CD4-positive, alpha-beta T cell treated with Interferon alpha-2 for 1 hour (primary cell): Measurements from ENCODE around the gene TMEM151A.
A peak's percentile ranks its signal among the peaks of the same experiment; 100 is the strongest.

Source experiments
- DNase-seq, 2 donors: peaks; one replicate each; pipeline ENCODE4 v3.0.0-alpha.2; 2020 to 2022

The TMEM151A gene

DNA sequence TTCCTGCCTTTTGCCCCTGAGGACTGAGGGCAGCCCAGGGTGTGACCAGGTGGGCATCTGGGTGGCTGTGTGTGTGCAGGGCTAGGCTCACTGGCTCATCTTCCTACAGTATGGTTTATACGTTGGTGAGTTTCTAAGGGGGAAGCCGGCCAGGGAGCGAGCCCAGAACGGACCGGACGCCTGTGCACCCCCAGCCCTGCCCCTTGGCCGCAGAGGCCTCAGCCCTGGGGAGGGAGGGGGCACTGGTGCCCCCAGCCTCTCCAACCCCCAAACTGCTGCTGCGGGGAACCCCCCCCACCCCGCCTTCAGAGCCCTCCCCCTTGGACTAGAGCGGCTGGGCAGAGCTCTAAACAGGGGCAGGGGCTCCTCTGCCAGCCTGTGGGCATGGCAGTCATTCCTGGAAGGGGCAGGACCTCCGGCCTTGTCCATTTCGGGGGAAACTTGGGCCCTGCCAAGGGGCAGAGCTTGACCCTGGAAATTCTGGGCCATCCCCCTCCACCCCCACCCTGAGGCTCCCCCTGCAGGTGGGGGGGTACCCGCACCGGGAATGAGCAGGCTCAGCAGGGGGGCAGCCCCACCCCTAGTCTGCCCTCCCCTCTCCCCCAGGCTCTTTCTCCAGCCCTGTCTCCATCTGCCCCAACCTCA, 8.1 kb upstream of the TMEM151A start:
- DNase-seq: no peak

DNA sequence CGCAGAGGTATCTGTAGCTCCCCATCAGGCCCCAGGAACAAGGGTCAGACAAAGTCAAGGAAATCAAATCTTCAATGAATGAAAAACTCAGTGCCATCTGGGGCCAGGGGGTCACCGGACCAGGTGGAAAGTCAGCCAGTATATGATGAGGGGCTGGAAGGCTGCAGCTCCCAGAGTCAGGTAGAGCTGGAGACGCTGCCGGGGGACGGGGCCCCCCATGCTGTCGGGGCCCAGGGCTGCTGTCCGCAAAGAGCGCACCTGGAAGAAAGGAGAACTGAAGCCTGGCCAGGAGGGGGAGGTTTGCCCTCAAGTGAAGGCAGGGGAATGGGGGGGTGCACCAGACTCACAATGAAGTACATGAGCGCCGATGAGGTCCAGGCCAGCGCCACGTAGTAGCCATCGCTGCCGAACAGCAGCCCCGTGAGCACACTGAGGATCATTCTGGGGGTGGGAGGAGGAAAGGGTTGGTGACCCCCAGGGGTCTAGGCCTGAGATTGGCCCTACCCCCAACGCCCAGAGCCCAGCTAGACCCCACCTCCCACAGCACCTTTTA, 7.1 kb upstream of the TMEM151A start:
- no peak for DNase-seq

GRCh38 chr11:66285250-66285947, 6.3 kb upstream of the TMEM151A start:
- DNase-seq: no peak

- no peak for DNase-seq
These were observed 5.0 kb upstream of the TMEM151A start for GRCh38 chr11:66286699-66287098.

DNA sequence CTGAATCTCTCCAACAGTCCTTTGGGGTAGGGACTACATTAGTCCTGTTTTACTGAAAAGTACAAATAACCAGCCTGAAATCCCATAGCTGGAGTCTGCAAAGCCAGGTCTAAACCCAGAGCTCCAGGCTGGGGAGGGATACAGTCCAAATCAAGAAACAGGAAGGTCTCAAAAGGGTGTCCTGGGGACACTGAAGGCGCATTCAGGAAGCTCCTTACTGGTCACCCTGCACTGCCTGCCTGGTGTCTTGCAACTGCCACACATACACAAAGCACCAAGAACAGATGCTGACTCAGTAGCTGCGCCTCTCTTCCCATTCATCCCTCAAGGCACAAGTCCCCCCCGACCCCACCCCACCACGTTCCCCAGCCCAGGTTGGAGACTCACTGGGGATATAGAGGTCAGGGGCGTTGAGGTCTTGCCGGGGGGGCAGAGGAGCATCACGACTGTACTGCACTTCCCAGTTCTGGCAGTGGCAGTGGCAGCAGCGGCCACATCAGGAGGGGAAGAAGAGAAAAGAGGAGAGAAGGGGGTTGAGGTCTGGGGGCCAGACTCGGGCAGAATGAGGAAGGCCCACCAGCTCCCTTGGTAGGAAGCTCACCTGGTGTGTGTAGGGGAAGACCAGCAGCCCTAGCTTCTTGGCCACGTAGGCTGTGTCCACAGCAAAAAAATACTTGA, 4.3 kb upstream of the TMEM151A start:
- DNase-seq: no peak

DNA sequence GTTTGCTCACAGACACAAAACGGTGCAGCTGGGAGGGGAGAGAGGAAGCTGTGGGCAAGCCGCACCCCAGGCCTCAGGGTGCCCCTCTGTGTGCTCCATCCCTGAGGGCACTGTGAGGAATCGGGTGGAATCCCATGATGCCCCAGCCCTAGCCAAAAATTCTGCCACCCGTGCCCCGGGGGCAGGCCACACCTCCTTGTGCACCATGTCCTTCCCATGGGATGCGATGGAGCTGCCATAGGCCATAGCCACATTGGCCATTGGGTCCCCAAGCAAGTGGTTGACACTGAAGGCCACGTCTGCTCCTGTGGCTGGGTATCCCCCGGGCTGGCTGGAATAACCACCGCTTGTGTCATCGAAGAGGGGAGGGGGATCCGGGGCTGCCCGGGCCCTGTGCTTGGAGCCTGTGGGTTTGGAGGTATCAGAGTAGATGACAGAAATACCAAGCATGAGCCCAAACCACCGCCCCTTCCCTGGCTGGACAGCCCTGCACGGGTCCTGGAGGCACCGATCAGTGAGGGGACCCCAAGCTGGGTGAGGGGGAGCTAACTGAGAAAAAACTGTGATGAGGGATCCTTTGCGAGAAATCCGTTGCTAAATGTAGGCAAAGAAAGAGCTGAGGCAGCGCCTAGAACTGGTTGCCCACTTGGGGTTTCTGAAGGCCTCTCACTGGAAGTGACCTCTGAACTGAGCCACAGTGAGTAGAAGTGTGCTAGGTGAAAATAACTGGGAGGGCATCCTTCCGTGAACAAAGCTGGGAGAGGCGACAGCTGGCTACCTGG, 3.6 kb upstream of the TMEM151A start:
- no peak for DNase-seq

GRCh38 chr11:66288671-66289547, 2.8 kb upstream of the TMEM151A start, which contains the start of gene YIF1A:
Gene YIF1A (minus strand): TSS chr11:66289143. CDS start chr11:66288985, 158 bp downstream.
- DNase-seq: peak; percentile 99

DNA sequence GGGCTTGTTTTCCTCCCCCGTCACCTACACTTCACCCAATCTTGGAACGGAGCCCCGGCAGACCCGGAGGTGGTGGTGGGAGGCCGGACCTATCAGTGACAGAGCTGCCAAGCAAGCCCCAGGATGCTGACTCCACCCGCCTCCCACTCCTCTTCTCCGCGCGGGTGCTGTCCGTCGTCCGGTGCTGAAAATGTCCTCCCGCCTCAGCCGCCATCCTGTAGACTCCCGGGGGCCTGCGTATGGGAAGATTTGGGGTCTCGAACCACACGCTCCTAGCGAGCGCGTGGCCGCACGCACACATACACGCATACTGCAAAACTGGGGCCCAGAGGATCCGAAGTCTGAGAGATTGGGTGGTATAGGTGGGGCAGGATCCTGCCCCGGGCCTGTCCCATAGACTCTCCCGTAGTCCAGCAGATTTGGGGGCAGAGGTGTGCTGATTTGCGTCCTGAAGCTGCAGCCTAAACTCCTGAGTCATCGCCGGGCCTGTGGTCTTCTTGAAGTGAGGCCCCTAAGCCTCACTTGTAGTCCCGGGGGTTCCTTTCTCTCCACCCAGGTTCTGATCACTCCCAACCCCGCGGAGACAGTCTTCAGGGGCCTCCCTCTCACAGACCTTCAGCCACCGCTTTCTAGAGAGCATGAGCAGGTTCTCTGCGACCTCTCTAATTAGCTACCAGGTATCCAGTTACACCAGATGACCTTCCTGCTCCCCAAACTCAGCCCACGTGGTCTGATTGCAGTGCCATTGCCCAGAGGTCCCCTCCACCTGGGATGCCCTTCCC, 2.0 kb upstream of the TMEM151A start:
- peak in 1 of 2 donors; percentile 84 for DNase-seq

- no peak for DNase-seq
These were observed 1.4 kb upstream of the TMEM151A start for GRCh38 chr11:66290330-66290621.

GRCh38 chr11:66291303-66291705, 390 bp upstream of the TMEM151A start:
- no peak for DNase-seq

- DNase-seq: no peak
These were observed 1.0 kb downstream of the TMEM151A start for GRCh38 chr11:66292543-66293332.

DNA sequence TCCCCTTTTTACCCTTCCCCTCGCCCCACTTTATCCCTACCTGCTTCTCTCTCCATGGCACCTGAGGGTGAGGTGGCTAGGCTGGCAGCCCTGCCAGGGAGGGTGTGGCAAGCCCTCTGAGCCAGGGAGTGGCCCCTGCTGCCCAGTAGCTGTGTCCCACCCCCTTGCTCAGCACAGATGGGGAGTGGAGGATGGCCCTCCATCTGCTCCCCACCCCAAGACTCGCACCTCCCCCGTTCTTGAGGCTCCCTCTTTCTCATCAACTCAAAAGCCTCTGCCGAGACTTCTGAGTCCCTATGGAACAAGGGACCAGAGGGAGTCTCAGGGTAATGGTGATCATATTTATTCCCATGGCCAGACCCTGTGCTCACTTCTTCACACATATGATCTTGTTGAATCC, 1.7 kb downstream of the TMEM151A start:
- no peak for DNase-seq

DNA sequence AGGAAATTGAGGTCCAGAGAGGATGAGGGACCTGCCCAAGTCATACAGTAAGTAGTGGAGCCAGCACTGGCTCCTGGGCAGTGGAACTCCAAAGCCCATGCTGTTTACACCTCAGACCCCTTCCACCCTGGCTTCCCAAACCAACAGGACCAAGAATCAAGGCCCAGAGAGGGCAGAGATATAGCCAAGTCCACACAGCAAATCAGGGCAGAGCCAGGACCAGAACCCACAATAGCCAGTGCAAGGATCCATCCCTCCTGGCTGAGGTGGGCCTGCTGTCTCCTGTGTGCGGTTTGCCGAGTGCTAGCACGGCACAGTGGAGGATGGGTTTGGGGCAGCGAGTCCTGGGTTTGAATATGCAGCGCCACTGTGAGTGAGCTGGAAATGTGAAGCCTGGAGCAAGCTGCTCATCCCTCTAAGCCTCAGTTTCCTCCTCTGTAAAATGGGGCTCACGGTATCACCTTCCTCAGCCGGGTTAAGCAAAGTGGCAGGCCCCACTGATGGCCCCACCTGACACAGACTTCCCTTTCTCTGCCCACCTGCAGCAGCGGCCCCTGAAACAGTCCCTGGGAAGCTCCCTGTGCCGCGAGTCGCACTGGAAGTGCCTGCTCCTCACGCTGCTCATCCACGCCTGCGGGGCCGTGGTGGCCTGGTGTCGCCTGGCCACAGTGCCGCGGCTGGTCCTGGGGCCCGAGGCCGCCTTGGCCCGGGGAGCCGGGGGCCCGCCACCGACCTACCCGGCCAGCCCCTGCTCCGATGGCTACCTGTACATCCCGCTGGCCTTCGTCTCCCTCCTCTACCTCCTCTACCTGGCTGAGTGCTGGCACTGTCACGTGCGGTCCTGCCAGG, 2.3 kb downstream of the TMEM151A start:
- no peak for DNase-seq

- DNase-seq: no peak
These were observed 3.2 kb downstream of the TMEM151A start for GRCh38 chr11:66294626-66295620.

DNA sequence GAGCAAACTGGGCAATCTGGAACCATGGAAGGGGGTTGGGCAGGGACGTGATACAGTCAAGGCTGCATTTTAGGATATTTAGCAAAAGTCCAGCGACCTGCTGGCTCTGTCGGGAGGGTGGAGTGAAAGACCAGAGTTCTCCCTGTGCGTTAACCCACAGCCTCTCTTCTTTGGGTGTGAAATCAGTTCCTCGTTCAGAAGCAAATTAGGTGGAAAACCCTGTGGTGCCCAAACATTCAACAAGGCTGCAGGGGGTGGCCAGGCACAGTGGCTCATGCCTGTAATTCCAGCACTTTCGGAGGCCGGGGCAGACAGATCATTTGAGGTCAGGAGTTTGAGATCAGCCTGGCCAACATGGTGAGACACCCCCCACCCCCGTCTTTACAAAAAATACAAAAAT, 5.9 kb downstream of the TMEM151A start:
- DNase-seq: no peak

DNA sequence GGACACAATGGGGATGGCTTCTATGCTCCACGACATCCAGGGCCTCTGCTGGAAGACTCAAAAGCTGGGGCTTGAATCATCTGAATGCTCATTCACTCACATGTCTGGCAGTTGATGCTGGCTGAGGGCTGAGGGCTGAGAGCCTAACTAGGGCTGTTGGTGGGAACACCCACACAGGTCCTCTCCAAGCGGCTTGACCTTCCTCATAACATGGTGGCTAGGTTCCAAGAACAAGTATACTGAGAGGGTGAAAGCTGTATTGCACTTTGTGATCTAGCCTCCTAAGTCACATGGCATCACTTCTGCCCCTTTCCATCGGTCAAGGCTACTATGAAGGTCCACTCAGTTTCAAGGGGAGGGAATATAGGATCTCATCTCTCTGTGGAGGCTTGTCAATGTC, 7.5 kb downstream of the TMEM151A start:
- DNase-seq: no peak

GRCh38 chr11:66302656-66303055, 11.0 kb downstream of the TMEM151A start:
- DNase-seq: no peak

DNA sequence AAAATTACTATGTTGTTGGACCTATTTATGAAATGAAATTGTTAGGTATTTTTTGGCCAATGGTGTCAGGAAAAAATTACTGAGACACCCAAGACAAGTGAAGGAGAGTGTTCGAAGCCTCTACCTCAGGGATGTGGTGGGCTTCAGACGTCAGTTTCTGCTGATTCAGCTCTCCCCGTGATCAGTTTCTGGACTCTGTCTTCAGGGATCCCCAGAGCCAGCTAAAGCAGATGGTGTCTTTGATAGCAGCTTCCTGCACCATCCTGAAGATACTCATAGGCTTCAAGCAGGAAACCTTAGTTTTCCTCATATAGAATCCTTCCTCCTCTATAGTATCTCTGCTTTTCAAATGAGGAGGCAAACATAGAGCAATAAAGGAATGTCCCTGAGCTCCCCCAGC, 17.8 kb downstream of the TMEM151A start:
- no peak for DNase-seq
